HepG2 (cell line): ENCODE measurements around the gene TSTD1. TPM values are rescaled to one million over a fixed set of nuclear protein-coding genes. Genes with fewer than 3 reads are reported as not detected.
A peak's percentile ranks its signal among the peaks of the same experiment; 100 is the strongest.

Experiments used
- ATAC-seq: fragments of 200-7000 bp; cut with Tn5 transposase; 3 replicates; pipeline ENCODE4 v1.9.1; 2020; ENCODE audit warnings: mild to moderate bottlenecking, moderate library complexity
- BruUV-seq: library from RNA; stranded (reverse); fragments of 400-500 nt; replicated peaks from 2 replicates; lab custom pipeline; 2021; lab: Mats Ljungman, UMichigan
- CTCF ChIA-PET: fragments of 300-600 bp; formaldehyde crosslinking; extraction: SDS; loops from one replicate; lab custom pipeline; 2021; ENCODE audit warnings: low total read pairs, inconsistent platforms, low intra/inter-chr PET ratio; lab: Yijun Ruan, JAX
- POLR2A ChIA-PET: fragments of 350-600 bp; sonication (Branson Sonifier 250); formaldehyde crosslinking; loops from one replicate; lab custom pipeline; 2020; ENCODE audit warnings: antibody characterized with exemption, inconsistent platforms; lab: Yijun Ruan, JAX
- DNase-seq: peaks from one replicate; pipeline ENCODE4 v3.0.0-alpha.2; 2015; ENCODE audit warnings: low spot score
- FAIRE-seq: peaks from 3 replicates; lab custom pipeline; 2011; peaks lifted over from hg19 to GRCh38; lab: Jason Lieb, UNC
- H2AFZ ChIP-seq: one replicate; pipeline ENCODE4 v1.6.1; 2011; ENCODE audit warnings: low read length, inconsistent platforms
- H3K27ac ChIP-seq: fragments of 300-600 bp; 3 replicates; pipeline ENCODE4 v1.8.0; 2011; ENCODE audit warnings: mixed run types, mild to moderate bottlenecking, mixed read lengths, low read length, inconsistent platforms; ENCODE audit not compliant: insufficient read depth; ENCODE audit errors: extremely low read length
- H3K27me3 ChIP-seq, 2 experiments: fragments of 200-600 bp in 1 of 2; 2 replicates in 1 of 2; 3 replicates in 1 of 2; pipeline versions ENCODE4 v1.6.0 to v1.8.0; 2011; ENCODE audit warnings: low read length in 2 of 2, mild to moderate bottlenecking in 2 of 2, moderate library complexity in 2 of 2, inconsistent platforms in 1 of 2; ENCODE audit not compliant: insufficient read depth in 2 of 2, control insufficient read depth in 1 of 2
- H3K36me3 ChIP-seq, 2 experiments: fragments of 200-600 bp in 1 of 2; replicated peaks in 1 of 2; 2 replicates in 1 of 2; 3 replicates in 1 of 2; pipeline versions ENCODE4 v1.5.1 to v1.8.0; 2011; ENCODE audit warnings: low read length in 2 of 2, inconsistent platforms in 1 of 2; ENCODE audit not compliant: insufficient read depth in 2 of 2, control insufficient read depth in 1 of 2
- H3K4me1 ChIP-seq: 2 replicates; pipeline ENCODE4 v1.5.1; 2012; ENCODE audit warnings: low read length, inconsistent platforms; ENCODE audit not compliant: insufficient read depth
- H3K4me2 ChIP-seq: 2 replicates; pipeline ENCODE4 v1.6.0; 2011; ENCODE audit warnings: low read depth, low read length, inconsistent platforms
- H3K4me3 ChIP-seq, 3 experiments: fragments of 200-600 bp in 1 of 3; sonication (generic), shearing (Covaris generic) in 1 of 3; replicated peaks in 1 of 3; 2 replicates each; pipeline ENCODE4 v1.5.1; 2011 to 2016; ENCODE audit warnings: low read length in 3 of 3, inconsistent platforms in 2 of 3, low read depth in 2 of 3, mild to moderate bottlenecking in 2 of 3, control low read depth in 1 of 3, mixed read lengths in 1 of 3; ENCODE audit not compliant: insufficient read depth in 1 of 3
- H3K79me2 ChIP-seq: one replicate; pipeline ENCODE4 v1.6.1; 2011; ENCODE audit warnings: low read length, inconsistent platforms; ENCODE audit not compliant: insufficient read depth
- H3K9ac ChIP-seq: 2 replicates; pipeline ENCODE4 v1.6.0; 2011; ENCODE audit warnings: mild to moderate bottlenecking, low read depth, low read length, inconsistent platforms; ENCODE audit not compliant: insufficient read depth
- H3K9me3 ChIP-seq: 2 replicates; pipeline ENCODE4 v1.5.1; 2012; ENCODE audit warnings: mild to moderate bottlenecking, low read length
- H4K20me1 ChIP-seq: 2 replicates; pipeline ENCODE4 v1.6.0; 2011; ENCODE audit warnings: inconsistent platforms, mild to moderate bottlenecking, low read length, moderate library complexity; ENCODE audit not compliant: insufficient read depth
- HMGA1 ChIP-seq: sonication (generic); formaldehyde crosslinking; conservative IDR thresholded peaks from 2 replicates; pipeline ENCODE4 v1.4.0; 2020; ENCODE audit warnings: missing genetic modification reagents
- IRF1 ChIP-seq: sonication (generic); formaldehyde crosslinking; IDR thresholded peaks from 2 replicates; pipeline ENCODE4 v1.4.0; 2020; ENCODE audit warnings: low read depth, mild to moderate bottlenecking, missing genetic modification reagents
- SOX13 ChIP-seq, 3 experiments: fragments of 450-650 bp in 1 of 3; sonication (generic) in 1 of 3; formaldehyde crosslinking in 1 of 3; IDR thresholded peaks in 2 of 3; conservative IDR thresholded peaks in 1 of 3; 2 replicates each; pipeline versions ENCODE4 v1.5.0 to v1.6.1; 2016 to 2020; ENCODE audit warnings: antibody characterized with exemption in 1 of 3, mild to moderate bottlenecking in 1 of 3, missing compliant biosample characterization in 1 of 3, missing genetic modification reagents in 1 of 3, moderate library complexity in 1 of 3
- TCF7 ChIP-seq: sonication (generic); IDR thresholded peaks from 2 replicates; pipeline ENCODE4 v1.6.1; 2016; ENCODE audit warnings: antibody characterized with exemption, low read depth
- ZFAT ChIP-seq: sonication (generic); formaldehyde crosslinking; conservative IDR thresholded peaks from 2 replicates; pipeline ENCODE4 v1.8.1; 2023; ENCODE audit warnings: missing genetic modification reagents, inconsistent platforms
- ZNF253 ChIP-seq: sonication (generic); formaldehyde crosslinking; IDR thresholded peaks from 2 replicates; pipeline ENCODE4 v1.8.0; 2022; ENCODE audit warnings: mild to moderate bottlenecking, missing genetic modification reagents, borderline replicate concordance
- ZNF343 ChIP-seq: sonication (generic); formaldehyde crosslinking; IDR thresholded peaks from 2 replicates; pipeline ENCODE4 v1.4.0; 2020; ENCODE audit warnings: mild to moderate bottlenecking, missing genetic modification reagents
- ZNF441 ChIP-seq: sonication (generic); formaldehyde crosslinking; IDR thresholded peaks from 2 replicates; pipeline ENCODE4 v1.7.0; 2021; ENCODE audit warnings: missing genetic modification reagents, borderline replicate concordance
- ZNF629 ChIP-seq: sonication (generic); formaldehyde crosslinking; conservative IDR thresholded peaks from 2 replicates; pipeline ENCODE4 v1.5.0; 2020; ENCODE audit warnings: missing genetic modification reagents
- WGBS: methylation state at CpG from one replicate; pipeline ENCODE4 v1.1.6; 2017; ENCODE audit warnings: low lambda C conversion rate; 5-methylcytosine and 5-hydroxymethylcytosine counted together
- in situ Hi-C: cut with HindIII; loops from 2 replicates; pipeline ENCODE4 v1.10.0; 2017; ENCODE audit warnings: low pct_unique_long_range_greater_than_20kb; ENCODE audit not compliant: extremely low pct_ligation_motif_present
- intact Hi-C: fragments of 100-400 bp; cut with micrococcal nuclease; formaldehyde crosslinking; loops from one replicate; pipeline ENCODE4 v1.10.0; 2022; ENCODE audit not compliant: unreplicated experiment
- polyA plus RNA-seq, 8 experiments: library from polyadenylated mRNA; depleted of rRNA in 3 of 8; stranded (reverse) in 7 of 8; unstranded in 1 of 8; fragments of >200 nt; fragmentation: Illumina TruSeq in 4 of 8; extraction: Trizol in 4 of 8; gene quantifications; 2 replicates each; pipeline versions ENCODE4 v1.2.1 to v1.2.3, GENCODE V29; 2011 to 2016; ENCODE audit warnings: low read depth in 4 of 8, missing spikeins in 1 of 8, mixed read lengths in 1 of 8; ENCODE audit not compliant: insufficient read depth in 1 of 8
- total RNA-seq, 5 experiments: library from RNA; depleted of rRNA; stranded (reverse); fragments of >200 nt; fragmentation: Illumina TruSeq; extraction: Trizol; gene quantifications; 2 replicates each; pipeline ENCODE4 v1.2.3, GENCODE V29; 2016; ENCODE audit warnings: low read depth in 1 of 5
- TF ChIP-seq, protein P1 (sequence below): sonication (generic); formaldehyde crosslinking; IDR thresholded peaks from 2 replicates; pipeline ENCODE4 v1.5.0; 2020; ENCODE audit warnings: mild to moderate bottlenecking, missing genetic modification reagents
- TF ChIP-seq, protein P2 (sequence below): sonication (generic); formaldehyde crosslinking; IDR thresholded peaks from 2 replicates; pipeline ENCODE4 v1.8.1; 2022; ENCODE audit warnings: low read depth, mild to moderate bottlenecking, missing genetic modification reagents
- TF ChIP-seq, protein P3 (sequence below): fragments of 450-650 bp; IDR thresholded peaks from 2 replicates; pipeline ENCODE4 v1.6.1; 2017
- TF ChIP-seq, protein P4 (sequence below): IDR thresholded peaks from 2 replicates; pipeline ENCODE4 v1.6.1; 2016

The TSTD1 gene
- total and polyA plus RNA-seq, 2 of the 13 experiments (the other 11 are each of a cell fraction or from before 2014, with no cell fraction given), result 0.15 to 0.31 TPM

- Histone ChIP-seq H3K9ac (peak overlapping the region; percentile 70), H3K27me3 (no peaks in the 10 kb centered on the region), H3K4me2 (peak overlapping the region; percentile 96), H3K9me3 (no peaks in the 10 kb centered on the region), H3K4me1 (peaks cover 41% of the 10 kb centered on the region), H3K79me2 (no peaks in the 10 kb centered on the region), H4K20me1 (no peaks in the 10 kb centered on the region), H2AFZ (no peak overlapping the region), H3K4me3 (peak overlapping the region; percentile 62 to 75 (median 64)), H3K36me3 (no peaks in the 10 kb centered on the region), H3K27ac (peak overlapping the region; percentile 40)
- 34% methylated on average over 18 of the region's 19 CpGs for WGBS
- CTCF ChIA-PET, result interaction anchor here (1.4 to 4.5 kb wide), 3 partner anchors 22 to 76 kb away, joined by 3 to 50 read pairs (median 6); partner anchors contain the start of gene KLHDC9
- POLR2A ChIA-PET, result interaction anchor here (2.1 to 3.8 kb wide), 3 partner anchors 27 to 60 kb away, joined by 6 to 21 read pairs (median 9); partner anchors contain the start of genes DEDD, F11R and USF1
- DNase-seq, result peak; percentile 22
- intact Hi-C loops, result loop anchor here (1.0 kb wide), 2 partner anchors 24 to 66 kb away; no protein-coding TSS in a partner anchor
- FAIRE-seq, result no peak
- ATAC-seq, result peak; percentile 49
- BruUV-seq, result no TSS peak
- in situ Hi-C loops, result no loop called here
- TF ChIP-seq ZNF343 (CRISPR knock-in tag) (no peak; the same call in 1 of the 2 replicates), ZNF253 (CRISPR knock-in tag) (no peak), ZNF441 (no peak), TCF7 (0 out of 2 replicates have a peak, but pooled peaks have one; percentile 7), ZNF629 (CRISPR knock-in tag) (no peak), SOX13 (IDR thresholded peaks at IDR 0.05) (no peak), SOX13 (CRISPR knock-in tag; conservative IDR thresholded peaks at IDR 0.05 in 1 of 2, IDR thresholded peaks at IDR 0.05 in 1 of 2) (peak in 1 of 2 experiments; percentile 56; a peak in 1 of 4 replicates), ZFAT (CRISPR knock-in tag) (no peak), HMGA1 (CRISPR knock-in tag) (no peak), IRF1 (CRISPR knock-in tag) (no peak)
- TF ChIP-seq, protein P1, sequence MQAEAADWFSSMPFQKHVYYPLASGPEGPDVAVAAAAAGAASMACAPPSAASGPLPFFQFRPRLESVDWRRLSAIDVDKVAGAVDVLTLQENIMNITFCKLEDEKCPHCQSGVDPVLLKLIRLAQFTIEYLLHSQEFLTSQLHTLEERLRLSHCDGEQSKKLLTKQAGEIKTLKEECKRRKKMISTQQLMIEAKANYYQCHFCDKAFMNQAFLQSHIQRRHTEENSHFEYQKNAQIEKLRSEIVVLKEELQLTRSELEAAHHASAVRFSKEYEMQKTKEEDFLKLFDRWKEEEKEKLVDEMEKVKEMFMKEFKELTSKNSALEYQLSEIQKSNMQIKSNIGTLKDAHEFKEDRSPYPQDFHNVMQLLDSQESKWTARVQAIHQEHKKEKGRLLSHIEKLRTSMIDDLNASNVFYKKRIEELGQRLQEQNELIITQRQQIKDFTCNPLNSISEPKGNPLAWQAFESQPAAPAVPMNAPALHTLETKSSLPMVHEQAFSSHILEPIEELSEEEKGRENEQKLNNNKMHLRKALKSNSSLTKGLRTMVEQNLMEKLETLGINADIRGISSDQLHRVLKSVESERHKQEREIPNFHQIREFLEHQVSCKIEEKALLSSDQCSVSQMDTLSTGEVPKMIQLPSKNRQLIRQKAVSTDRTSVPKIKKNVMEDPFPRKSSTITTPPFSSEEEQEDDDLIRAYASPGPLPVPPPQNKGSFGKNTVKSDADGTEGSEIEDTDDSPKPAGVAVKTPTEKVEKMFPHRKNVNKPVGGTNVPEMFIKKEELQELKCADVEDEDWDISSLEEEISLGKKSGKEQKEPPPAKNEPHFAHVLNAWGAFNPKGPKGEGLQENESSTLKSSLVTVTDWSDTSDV (CRISPR knock-in tag), result no peak
- TF ChIP-seq, protein P2, sequence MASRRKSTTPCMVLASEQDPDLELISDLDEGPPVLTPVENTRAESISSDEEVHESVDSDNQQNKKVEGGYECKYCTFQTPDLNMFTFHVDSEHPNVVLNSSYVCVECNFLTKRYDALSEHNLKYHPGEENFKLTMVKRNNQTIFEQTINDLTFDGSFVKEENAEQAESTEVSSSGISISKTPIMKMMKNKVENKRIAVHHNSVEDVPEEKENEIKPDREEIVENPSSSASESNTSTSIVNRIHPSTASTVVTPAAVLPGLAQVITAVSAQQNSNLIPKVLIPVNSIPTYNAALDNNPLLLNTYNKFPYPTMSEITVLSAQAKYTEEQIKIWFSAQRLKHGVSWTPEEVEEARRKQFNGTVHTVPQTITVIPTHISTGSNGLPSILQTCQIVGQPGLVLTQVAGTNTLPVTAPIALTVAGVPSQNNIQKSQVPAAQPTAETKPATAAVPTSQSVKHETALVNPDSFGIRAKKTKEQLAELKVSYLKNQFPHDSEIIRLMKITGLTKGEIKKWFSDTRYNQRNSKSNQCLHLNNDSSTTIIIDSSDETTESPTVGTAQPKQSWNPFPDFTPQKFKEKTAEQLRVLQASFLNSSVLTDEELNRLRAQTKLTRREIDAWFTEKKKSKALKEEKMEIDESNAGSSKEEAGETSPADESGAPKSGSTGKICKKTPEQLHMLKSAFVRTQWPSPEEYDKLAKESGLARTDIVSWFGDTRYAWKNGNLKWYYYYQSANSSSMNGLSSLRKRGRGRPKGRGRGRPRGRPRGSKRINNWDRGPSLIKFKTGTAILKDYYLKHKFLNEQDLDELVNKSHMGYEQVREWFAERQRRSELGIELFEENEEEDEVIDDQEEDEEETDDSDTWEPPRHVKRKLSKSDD (CRISPR knock-in tag), result 0 out of 2 replicates have a peak, but pooled peaks have one; percentile 33
- TF ChIP-seq, protein P3, sequence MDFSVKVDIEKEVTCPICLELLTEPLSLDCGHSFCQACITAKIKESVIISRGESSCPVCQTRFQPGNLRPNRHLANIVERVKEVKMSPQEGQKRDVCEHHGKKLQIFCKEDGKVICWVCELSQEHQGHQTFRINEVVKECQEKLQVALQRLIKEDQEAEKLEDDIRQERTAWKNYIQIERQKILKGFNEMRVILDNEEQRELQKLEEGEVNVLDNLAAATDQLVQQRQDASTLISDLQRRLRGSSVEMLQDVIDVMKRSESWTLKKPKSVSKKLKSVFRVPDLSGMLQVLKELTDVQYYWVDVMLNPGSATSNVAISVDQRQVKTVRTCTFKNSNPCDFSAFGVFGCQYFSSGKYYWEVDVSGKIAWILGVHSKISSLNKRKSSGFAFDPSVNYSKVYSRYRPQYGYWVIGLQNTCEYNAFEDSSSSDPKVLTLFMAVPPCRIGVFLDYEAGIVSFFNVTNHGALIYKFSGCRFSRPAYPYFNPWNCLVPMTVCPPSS, result no peak
- TF ChIP-seq, protein P4, sequence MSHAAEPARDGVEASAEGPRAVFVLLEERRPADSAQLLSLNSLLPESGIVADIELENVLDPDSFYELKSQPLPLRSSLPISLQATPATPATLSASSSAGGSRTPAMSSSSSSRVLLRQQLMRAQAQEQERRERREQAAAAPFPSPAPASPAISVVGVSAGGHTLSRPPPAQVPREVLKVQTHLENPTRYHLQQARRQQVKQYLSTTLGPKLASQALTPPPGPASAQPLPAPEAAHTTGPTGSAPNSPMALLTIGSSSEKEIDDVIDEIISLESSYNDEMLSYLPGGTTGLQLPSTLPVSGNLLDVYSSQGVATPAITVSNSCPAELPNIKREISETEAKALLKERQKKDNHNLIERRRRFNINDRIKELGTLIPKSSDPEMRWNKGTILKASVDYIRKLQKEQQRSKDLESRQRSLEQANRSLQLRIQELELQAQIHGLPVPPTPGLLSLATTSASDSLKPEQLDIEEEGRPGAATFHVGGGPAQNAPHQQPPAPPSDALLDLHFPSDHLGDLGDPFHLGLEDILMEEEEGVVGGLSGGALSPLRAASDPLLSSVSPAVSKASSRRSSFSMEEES (CRISPR knock-in tag), result no peak
These were observed 34.1 kb upstream of the TSTD1 start for GRCh38 chr1:161072751-161073449.
